Endothelial cell (in vitro differentiated cells): ENCODE data around the gene UGT1A8. TPM values are rescaled to one million over a fixed set of nuclear protein-coding genes. Genes with fewer than 3 reads are reported as not detected.
"Not testable (repeated sequence)": the region's sequence is repeated elsewhere in the genome, so short reads cannot be mapped to it uniquely, and the experiment has no call there.

ENCODE experiments used
- DNase-seq: peaks from one replicate; pipeline ENCODE4 v3.0.0; 2021; ENCODE audit warnings: low spot score
- H3K27ac Mint-ChIP-seq: one replicate; pipeline ENCODE4 v1.8.0; 2021; ENCODE audit warnings: mixed read lengths, inconsistent platforms; ENCODE audit not compliant: unreplicated experiment
- H3K27me3 Mint-ChIP-seq: one replicate; pipeline ENCODE4 v1.8.0; 2021; ENCODE audit warnings: mild to moderate bottlenecking, moderate library complexity, mixed read lengths, inconsistent platforms; ENCODE audit not compliant: unreplicated experiment
- H3K36me3 Mint-ChIP-seq: one replicate; pipeline ENCODE4 v1.8.0; 2021; ENCODE audit warnings: mild to moderate bottlenecking, low read depth, mixed read lengths, inconsistent platforms; ENCODE audit not compliant: unreplicated experiment
- H3K4me1 Mint-ChIP-seq: one replicate; pipeline ENCODE4 v1.8.0; 2021; ENCODE audit warnings: mild to moderate bottlenecking, mixed read lengths, inconsistent platforms; ENCODE audit not compliant: unreplicated experiment
- H3K4me3 Mint-ChIP-seq: one replicate; pipeline ENCODE4 v1.8.0; 2021; ENCODE audit warnings: mild to moderate bottlenecking, mixed read lengths, inconsistent platforms; ENCODE audit not compliant: unreplicated experiment
- H3K9me3 Mint-ChIP-seq: one replicate; pipeline ENCODE4 v1.8.0; 2021; ENCODE audit warnings: mixed read lengths, inconsistent platforms; ENCODE audit not compliant: unreplicated experiment
- total RNA-seq: library from RNA; stranded (reverse); fragmentation: NEBNext Ultra II Directional; extraction: Animal tissue kit (Norgen Biotek cat#: 25700); gene quantifications from one replicate; pipeline ENCODE4 v1.2.1, GENCODE V29; 2021; ENCODE audit not compliant: unreplicated experiment
- TF ChIP-seq, protein P1 (sequence below): fragments of 200-600 bp; sonication (generic); IDR thresholded peaks from one replicate; pipeline ENCODE4 v1.5.0; 2021; ENCODE audit warnings: antibody characterized with exemption; ENCODE audit not compliant: unreplicated experiment

UGT1A8 gene
- total RNA-seq, 1 donor from 2014 or later: not detected

- H3K36me3 Mint-ChIP-seq: no peaks in the 10 kb centered on the region
- DNase-seq: no peak
- H3K27ac Mint-ChIP-seq: no peak overlapping the region
- H3K4me1 Mint-ChIP-seq: no peaks in the 10 kb centered on the region
- no peaks in the 10 kb centered on the region for H3K9me3 Mint-ChIP-seq
- no peak overlapping the region for H3K4me3 Mint-ChIP-seq
- no peaks in the 10 kb centered on the region for H3K27me3 Mint-ChIP-seq
- TF ChIP-seq, protein P1, sequence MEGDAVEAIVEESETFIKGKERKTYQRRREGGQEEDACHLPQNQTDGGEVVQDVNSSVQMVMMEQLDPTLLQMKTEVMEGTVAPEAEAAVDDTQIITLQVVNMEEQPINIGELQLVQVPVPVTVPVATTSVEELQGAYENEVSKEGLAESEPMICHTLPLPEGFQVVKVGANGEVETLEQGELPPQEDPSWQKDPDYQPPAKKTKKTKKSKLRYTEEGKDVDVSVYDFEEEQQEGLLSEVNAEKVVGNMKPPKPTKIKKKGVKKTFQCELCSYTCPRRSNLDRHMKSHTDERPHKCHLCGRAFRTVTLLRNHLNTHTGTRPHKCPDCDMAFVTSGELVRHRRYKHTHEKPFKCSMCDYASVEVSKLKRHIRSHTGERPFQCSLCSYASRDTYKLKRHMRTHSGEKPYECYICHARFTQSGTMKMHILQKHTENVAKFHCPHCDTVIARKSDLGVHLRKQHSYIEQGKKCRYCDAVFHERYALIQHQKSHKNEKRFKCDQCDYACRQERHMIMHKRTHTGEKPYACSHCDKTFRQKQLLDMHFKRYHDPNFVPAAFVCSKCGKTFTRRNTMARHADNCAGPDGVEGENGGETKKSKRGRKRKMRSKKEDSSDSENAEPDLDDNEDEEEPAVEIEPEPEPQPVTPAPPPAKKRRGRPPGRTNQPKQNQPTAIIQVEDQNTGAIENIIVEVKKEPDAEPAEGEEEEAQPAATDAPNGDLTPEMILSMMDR: no peak
These were observed 37.6 kb downstream of the UGT1A8 start for GRCh38 chr2:233655043-233655442.

DNA sequence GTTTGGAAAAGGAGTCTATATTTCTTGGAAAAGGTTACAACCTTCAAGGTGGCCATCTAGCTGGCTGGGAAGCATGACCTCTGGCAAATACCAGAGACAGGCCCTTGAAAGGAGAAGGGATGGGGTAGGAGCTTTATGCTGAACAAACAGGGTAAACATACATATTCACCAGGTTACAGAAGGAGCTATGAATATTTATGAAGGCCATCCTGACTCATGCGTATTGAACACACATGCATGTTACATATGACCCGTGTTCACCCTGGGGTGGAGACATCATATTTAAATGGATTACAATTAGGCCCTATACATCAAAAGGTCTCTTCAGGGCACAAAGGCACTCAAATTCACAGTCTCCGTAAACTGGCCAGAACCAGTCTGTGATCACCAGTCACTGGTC, 38.5 kb downstream of the UGT1A8 start:
- H3K4me1 Mint-ChIP-seq, H3K9me3 Mint-ChIP-seq, H3K27ac Mint-ChIP-seq, H3K4me3 Mint-ChIP-seq, H3K36me3 Mint-ChIP-seq, DNase-seq, H3K27me3 Mint-ChIP-seq: not testable (repeated sequence)

DNA sequence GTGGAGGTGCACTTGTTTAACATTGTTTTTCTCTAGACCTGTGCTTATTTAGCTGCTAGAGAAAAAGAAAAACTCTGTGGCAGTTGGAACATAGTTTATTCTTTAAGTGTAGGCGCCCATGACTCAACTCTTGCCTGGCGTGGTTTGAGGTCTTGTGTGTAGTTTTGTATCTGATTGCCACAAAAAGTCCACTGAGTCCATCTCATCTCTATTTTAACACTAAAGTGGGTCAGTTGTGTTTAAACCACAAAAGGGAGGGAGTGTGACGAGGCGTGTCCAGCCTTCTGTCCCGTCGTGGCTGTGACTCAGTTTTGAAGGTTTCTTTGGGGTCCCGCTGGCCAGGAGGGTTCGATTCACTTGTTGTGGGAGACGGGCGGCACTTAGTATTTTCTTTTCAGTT, 39.0 kb downstream of the UGT1A8 start:
- H3K9me3 Mint-ChIP-seq: no peaks in the 10 kb centered on the region
- no peak for DNase-seq
- H3K36me3 Mint-ChIP-seq: no peaks in the 10 kb centered on the region
- H3K27me3 Mint-ChIP-seq: no peaks in the 10 kb centered on the region
- no peaks in the 10 kb centered on the region for H3K4me1 Mint-ChIP-seq
- TF ChIP-seq, protein P1: no peak
- H3K4me3 Mint-ChIP-seq: no peak overlapping the region
- H3K27ac Mint-ChIP-seq: no peak overlapping the region

DNA sequence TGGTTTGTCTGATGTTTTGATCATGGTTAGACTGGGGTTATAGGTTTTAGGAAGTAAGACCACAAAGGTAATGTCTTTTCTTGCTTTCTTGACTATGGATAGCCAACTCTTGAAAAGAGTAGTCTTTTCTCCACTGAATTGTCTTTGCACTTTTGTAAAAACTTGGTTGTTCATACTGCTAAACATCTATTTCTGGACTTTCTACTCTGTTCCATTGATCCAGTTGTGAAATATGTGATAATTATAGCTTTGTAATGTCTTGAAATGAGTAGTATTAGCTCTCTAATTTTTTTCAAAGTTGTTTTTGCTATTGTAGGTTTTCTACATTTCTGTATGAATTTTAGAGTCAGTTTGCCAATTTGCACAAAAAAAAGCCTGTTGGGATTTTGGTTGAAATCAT, 41.2 kb downstream of the UGT1A8 start:
- Mint-ChIP-seq H3K4me3 (no peak overlapping the region), H3K4me1 (no peaks in the 10 kb centered on the region), H3K27ac (no peak overlapping the region), H3K36me3 (no peaks in the 10 kb centered on the region), H3K27me3 (no peaks in the 10 kb centered on the region), H3K9me3 (no peaks in the 10 kb centered on the region)
- TF ChIP-seq, protein P1: no peak
- no peak for DNase-seq

DNA sequence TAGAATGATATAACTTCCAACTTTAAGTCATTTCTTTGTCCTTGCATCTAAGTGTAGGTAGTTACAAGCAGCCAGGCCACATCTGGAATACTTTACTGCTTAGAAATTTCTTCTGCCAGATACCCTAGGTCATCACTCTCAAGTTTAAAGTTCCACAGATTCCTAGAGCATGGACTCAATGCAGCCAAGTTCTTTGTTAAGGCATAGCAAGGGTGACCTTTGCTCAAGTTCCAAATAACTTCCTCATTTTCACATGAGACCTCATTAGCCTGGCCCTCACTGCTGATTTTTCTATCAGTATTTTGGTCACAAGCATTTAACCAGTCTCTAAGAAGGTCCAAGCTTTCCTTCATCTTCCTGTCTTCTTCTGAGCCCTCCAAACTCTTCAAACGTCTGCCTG, 46.5 kb downstream of the UGT1A8 start:
- Mint-ChIP-seq H3K9me3 (no peaks in the 10 kb centered on the region), H3K4me3 (no peak overlapping the region), H3K36me3 (no peaks in the 10 kb centered on the region), H3K27me3 (no peaks in the 10 kb centered on the region), H3K4me1 (no peaks in the 10 kb centered on the region), H3K27ac (no peak overlapping the region)
- TF ChIP-seq, protein P1: no peak
- no peak for DNase-seq
